ENCODE measurements around the gene CORO1C. TPM values are rescaled to one million over a fixed set of nuclear protein-coding genes. Genes with fewer than 3 reads are reported as not detected.
A peak's percentile ranks its signal among the peaks of the same experiment; 100 is the strongest.

The CORO1C gene
- total and polyA plus RNA-seq, 9 of the 15 experiments (the other 6 are each of a cell fraction or from before 2014, with no cell fraction given): 55.2 to 280 (median 150) TPM

DNA sequence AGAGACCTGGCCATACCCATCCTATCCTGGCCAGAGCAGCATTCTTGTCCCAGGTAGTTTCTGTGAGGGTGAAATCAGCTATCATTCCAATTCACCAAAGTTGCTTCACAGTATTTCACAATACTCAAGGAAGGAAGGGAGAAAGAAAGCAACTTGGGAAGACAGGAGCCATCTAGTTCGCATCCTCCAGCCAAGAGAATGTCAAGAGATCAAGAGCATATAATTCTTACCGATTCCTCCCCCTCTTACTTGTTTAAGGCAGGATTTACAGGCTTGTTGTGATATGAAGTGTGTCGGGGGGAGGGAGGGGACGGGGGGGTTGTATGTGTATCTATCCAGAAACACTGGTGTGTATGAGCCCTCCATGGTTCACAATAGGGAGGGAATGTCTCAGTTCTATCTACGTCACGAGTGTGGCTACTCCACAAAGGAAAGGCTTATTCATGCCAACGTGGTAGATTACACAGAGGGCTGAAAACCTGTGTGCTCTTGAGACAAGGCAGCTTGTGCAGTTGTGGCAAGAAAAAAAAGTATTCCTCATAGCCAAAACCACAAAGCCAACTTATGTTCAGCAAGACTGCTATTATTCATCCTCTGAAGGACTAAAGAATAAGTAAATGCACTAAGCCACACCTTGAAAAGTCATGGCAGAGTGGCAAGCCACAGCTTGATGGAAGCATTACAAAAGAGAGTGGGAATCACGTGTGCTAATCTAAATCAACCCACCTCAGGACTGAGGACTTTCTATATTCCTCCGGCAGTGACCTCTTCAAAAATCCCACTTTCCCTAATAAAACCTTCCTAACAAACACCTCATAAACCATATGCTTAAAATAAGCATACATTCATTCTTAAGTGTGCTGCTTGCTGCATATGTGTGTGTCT is 35.0 kb downstream of the CORO1C start (continued):
- TF ChIP-seq, protein P1, sequence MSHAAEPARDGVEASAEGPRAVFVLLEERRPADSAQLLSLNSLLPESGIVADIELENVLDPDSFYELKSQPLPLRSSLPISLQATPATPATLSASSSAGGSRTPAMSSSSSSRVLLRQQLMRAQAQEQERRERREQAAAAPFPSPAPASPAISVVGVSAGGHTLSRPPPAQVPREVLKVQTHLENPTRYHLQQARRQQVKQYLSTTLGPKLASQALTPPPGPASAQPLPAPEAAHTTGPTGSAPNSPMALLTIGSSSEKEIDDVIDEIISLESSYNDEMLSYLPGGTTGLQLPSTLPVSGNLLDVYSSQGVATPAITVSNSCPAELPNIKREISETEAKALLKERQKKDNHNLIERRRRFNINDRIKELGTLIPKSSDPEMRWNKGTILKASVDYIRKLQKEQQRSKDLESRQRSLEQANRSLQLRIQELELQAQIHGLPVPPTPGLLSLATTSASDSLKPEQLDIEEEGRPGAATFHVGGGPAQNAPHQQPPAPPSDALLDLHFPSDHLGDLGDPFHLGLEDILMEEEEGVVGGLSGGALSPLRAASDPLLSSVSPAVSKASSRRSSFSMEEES (CRISPR knock-in tag; IDR thresholded peaks at IDR 0.05): peak; percentile 7; the same call in 1 of the 2 replicates
- no peak for TF ChIP-seq U2AF1 (optimal IDR thresholded peaks at IDR 0.05; ENCODE audit: low read depth, low read length)
- TF ChIP-seq, protein P2, sequence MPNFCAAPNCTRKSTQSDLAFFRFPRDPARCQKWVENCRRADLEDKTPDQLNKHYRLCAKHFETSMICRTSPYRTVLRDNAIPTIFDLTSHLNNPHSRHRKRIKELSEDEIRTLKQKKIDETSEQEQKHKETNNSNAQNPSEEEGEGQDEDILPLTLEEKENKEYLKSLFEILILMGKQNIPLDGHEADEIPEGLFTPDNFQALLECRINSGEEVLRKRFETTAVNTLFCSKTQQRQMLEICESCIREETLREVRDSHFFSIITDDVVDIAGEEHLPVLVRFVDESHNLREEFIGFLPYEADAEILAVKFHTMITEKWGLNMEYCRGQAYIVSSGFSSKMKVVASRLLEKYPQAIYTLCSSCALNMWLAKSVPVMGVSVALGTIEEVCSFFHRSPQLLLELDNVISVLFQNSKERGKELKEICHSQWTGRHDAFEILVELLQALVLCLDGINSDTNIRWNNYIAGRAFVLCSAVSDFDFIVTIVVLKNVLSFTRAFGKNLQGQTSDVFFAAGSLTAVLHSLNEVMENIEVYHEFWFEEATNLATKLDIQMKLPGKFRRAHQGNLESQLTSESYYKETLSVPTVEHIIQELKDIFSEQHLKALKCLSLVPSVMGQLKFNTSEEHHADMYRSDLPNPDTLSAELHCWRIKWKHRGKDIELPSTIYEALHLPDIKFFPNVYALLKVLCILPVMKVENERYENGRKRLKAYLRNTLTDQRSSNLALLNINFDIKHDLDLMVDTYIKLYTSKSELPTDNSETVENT (CRISPR knock-in tag; IDR thresholded peaks at IDR 0.05): no peak
- no peak for TF ChIP-seq NCOA6 (IDR thresholded peaks at IDR 0.05)
- TF ChIP-seq, protein P3, sequence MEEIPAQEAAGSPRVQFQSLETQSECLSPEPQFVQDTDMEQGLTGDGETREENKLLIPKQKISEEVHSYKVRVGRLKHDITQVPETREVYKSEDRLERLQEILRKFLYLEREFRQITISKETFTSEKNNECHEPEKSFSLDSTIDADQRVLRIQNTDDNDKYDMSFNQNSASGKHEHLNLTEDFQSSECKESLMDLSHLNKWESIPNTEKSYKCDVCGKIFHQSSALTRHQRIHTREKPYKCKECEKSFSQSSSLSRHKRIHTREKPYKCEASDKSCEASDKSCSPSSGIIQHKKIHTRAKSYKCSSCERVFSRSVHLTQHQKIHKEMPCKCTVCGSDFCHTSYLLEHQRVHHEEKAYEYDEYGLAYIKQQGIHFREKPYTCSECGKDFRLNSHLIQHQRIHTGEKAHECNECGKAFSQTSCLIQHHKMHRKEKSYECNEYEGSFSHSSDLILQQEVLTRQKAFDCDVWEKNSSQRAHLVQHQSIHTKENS (CRISPR knock-in tag; IDR thresholded peaks at IDR 0.05): no peak
- TF ChIP-seq SLC30A9 (CRISPR knock-in tag; IDR thresholded peaks at IDR 0.05): no peak
- no peak for TF ChIP-seq CBX2 (IDR thresholded peaks at IDR 0.05; ENCODE audit: insufficient read depth, low read length, poor library complexity, severe bottlenecking)
- TF ChIP-seq ESRRB (CRISPR knock-in tag; IDR thresholded peaks at IDR 0.05; ENCODE audit: borderline replicate concordance): no peak
- TF ChIP-seq NCOR1 (IDR thresholded peaks at IDR 0.05): no peak
- no peak for TF ChIP-seq ATF1 (CRISPR knock-in tag; IDR thresholded peaks at IDR 0.05)
- TF ChIP-seq ATF1 (tag; IDR thresholded peaks at IDR 0.05): peak; percentile 68
- TF ChIP-seq, protein P4, sequence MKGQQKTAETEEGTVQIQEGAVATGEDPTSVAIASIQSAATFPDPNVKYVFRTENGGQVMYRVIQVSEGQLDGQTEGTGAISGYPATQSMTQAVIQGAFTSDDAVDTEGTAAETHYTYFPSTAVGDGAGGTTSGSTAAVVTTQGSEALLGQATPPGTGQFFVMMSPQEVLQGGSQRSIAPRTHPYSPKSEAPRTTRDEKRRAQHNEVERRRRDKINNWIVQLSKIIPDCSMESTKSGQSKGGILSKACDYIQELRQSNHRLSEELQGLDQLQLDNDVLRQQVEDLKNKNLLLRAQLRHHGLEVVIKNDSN (CRISPR knock-in tag; IDR thresholded peaks at IDR 0.05): no peak
- no peak for TF ChIP-seq JUND (IDR thresholded peaks at IDR 0.05; ENCODE audit: borderline replicate concordance, low read depth, low read length)
- no peak; the same call in 2 of the 3 replicates for TF ChIP-seq JUND (tag; IDR thresholded peaks at IDR 0.05; ENCODE audit: borderline replicate concordance, low read depth, low read length)
- TF ChIP-seq, protein P5, sequence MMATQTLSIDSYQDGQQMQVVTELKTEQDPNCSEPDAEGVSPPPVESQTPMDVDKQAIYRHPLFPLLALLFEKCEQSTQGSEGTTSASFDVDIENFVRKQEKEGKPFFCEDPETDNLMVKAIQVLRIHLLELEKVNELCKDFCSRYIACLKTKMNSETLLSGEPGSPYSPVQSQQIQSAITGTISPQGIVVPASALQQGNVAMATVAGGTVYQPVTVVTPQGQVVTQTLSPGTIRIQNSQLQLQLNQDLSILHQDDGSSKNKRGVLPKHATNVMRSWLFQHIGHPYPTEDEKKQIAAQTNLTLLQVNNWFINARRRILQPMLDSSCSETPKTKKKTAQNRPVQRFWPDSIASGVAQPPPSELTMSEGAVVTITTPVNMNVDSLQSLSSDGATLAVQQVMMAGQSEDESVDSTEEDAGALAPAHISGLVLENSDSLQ (IDR thresholded peaks at IDR 0.05): no peak
- TF ChIP-seq, protein P6, sequence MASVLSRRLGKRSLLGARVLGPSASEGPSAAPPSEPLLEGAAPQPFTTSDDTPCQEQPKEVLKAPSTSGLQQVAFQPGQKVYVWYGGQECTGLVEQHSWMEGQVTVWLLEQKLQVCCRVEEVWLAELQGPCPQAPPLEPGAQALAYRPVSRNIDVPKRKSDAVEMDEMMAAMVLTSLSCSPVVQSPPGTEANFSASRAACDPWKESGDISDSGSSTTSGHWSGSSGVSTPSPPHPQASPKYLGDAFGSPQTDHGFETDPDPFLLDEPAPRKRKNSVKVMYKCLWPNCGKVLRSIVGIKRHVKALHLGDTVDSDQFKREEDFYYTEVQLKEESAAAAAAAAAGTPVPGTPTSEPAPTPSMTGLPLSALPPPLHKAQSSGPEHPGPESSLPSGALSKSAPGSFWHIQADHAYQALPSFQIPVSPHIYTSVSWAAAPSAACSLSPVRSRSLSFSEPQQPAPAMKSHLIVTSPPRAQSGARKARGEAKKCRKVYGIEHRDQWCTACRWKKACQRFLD (CRISPR knock-in tag; IDR thresholded peaks at IDR 0.05): 0 out of 2 replicates have a peak, but pooled peaks have one; percentile 53
- TF ChIP-seq SMARCA5 (IDR thresholded peaks at IDR 0.05): no peak
- no peak for TF ChIP-seq CBX1 (IDR thresholded peaks at IDR 0.05; ENCODE audit: low read depth)
- TF ChIP-seq EZH2 (IDR thresholded peaks at IDR 0.05; ENCODE audit: borderline replicate concordance, low read depth, low read length): no peak
- TF ChIP-seq DACH1 (IDR thresholded peaks at IDR 0.05; ENCODE audit: partially characterized antibody): no peak
